NCI-H146 treated with DMSO at 0.1 percent for 48 hours (cell line): Measurements from ENCODE around the gene DNAJC4.
"Not testable (repeated sequence)": the region's sequence is repeated elsewhere in the genome, so short reads cannot be mapped to it uniquely, and the experiment has no call there.

Experiments used
- DNase-seq: peaks from one replicate; lab custom pipeline; 2025; ENCODE audit not compliant: unreplicated experiment; lab: John Stamatoyannopoulos, UW

DNAJC4 gene

GRCh38 chr11:64244966-64245365 lies 14.6 kb downstream of the DNAJC4 start:
- no peak for DNase-seq

GRCh38 chr11:64245401-64245796 lies 15.1 kb downstream of the DNAJC4 start:
- DNase-seq = no peak

GRCh38 chr11:64245797-64246620 lies 15.7 kb downstream of the DNAJC4 start:
- no peak for DNase-seq

DNA sequence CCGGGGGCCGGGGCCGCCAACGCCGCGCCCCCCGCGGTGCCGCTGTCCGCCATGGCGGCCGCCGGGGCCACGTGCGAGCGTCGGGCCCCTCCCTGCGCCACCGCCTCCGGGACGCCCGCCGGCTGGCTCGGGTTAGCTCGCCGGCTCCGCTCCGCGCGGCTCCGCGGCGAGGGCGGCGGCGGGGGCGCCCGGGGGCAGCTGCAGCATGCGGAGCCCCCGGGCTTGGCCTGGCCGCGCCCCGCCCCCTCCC lies 16.2 kb downstream of the DNAJC4 start:
- DNase-seq = not testable (repeated sequence)

DNA sequence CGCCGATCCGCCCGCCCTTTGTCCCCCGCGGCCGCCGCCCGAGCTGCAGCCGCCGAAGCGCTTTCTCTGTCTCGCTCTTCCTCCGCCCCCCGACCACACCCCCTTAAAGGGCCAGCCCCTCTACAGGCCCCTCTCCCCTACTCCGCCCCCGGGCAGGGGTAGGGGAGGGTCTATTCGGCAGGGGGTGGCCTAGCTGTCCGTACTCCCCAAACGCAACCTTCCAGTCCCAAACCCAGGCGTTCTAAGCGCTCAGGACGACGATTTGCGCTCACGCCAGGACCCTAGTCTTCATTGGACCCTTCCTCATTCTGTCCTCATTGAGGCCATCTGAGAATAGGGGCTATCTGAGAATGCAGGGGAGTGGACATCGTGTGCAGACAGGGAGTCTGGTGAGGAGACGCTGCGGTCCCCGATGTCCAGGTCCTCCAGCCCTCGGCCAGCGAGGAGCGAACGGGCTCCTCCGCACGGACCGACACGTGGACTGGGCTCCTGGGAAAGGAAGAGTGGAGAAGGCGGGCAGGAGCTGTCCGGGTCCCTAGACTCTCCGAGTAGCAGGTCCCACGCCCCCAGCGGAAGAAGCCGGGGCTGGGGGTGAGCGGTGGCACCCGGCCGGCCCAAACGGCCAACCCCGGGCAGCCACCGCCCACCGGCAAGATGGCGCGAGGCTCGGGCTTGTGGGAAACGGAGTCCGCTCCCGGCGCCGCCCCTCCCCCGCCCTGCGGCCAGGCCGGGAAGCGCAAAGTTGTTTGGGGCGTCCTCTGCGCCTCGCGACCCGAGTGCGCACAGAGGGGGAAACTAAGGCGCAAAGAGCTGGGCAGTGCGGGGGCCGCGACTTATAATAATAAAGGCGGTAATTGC lies 16.8 kb downstream of the DNAJC4 start, which contains the start of gene PPP1R14B:
Gene PPP1R14B (minus strand): TSS at position 73 of the 858 bp plus-strand sequence. CDS start 270 bp downstream, outside the sequence.
- peak; percentile 60 for DNase-seq

DNA sequence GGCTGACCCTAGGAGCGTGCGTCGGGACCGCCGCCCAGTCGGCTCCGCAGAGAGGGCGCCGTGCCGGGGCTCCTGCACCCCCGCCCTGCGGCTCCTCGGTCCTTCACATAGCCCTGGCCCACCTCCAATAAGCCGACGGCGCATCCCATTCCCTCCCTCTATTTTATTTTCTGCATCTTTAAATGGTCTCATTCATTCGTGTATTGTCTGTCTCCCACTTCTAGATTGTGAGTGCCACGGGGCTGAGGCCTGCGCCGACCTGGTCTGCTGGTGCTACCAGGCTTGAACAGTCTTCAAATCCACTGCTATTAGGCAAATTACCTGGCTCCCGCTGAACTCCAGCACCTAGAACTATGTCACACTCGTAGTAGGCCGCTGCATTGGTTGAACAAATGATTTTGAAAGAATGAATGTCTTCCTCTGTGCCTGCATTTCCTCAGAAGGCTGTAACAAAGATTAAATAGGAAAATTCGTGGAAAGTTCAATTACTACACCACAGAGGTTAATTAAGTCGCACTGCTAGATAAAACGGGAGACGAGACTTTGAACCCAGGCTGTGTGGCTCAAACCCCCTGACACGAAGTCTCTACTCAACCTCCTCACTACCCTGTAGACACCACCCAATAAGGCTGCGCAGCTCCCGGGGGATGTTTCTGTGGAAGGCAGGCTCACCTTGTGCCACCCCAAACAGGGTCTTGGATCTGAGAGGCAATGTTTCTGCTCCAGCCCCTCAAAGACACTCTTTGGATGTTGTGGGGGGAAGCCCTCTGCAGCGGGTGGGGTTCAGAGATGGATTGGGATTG lies 17.6 kb downstream of the DNAJC4 start:
- DNase-seq = no peak

DNA sequence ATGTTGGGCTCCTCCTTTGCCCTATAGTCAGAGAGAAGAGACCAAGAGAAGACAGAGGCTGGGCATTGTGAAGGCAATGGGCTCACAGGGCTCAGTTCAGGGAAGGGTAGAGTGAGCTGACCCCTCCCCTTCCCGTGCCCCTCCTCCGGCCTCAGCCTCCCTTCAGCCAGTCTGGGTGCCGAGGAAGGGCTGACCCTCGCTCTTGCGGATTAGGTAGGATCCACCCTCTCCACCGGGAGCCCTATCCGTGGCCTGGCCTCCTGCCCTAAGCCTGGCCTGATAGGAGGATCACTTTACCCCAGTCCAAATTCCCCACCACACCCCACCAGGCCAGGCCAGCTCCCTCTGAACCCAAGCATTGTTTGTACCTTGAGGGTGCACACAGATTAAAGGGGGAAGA lies 18.2 kb downstream of the DNAJC4 start:
- no peak for DNase-seq

DNA sequence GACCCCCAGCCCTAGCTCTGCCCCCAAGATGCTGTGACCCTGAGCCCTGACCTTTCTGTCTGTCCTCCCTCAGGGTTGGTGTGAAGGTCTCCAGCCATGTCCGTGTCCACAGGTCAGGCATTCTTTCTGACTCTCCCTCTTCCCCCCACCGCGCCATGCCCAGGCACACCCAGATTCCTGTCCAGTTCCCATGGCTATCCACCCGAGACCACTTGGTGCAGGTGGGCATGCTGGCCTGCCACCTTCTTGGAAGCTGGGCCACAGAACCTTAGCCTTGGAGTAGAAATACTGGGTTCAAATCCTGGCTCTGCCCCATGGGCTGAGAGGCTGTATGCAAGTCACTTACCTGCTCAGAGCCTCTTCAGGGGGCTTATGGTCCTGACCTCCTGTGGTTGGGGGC lies 18.7 kb downstream of the DNAJC4 start:
- DNase-seq = no peak

DNA sequence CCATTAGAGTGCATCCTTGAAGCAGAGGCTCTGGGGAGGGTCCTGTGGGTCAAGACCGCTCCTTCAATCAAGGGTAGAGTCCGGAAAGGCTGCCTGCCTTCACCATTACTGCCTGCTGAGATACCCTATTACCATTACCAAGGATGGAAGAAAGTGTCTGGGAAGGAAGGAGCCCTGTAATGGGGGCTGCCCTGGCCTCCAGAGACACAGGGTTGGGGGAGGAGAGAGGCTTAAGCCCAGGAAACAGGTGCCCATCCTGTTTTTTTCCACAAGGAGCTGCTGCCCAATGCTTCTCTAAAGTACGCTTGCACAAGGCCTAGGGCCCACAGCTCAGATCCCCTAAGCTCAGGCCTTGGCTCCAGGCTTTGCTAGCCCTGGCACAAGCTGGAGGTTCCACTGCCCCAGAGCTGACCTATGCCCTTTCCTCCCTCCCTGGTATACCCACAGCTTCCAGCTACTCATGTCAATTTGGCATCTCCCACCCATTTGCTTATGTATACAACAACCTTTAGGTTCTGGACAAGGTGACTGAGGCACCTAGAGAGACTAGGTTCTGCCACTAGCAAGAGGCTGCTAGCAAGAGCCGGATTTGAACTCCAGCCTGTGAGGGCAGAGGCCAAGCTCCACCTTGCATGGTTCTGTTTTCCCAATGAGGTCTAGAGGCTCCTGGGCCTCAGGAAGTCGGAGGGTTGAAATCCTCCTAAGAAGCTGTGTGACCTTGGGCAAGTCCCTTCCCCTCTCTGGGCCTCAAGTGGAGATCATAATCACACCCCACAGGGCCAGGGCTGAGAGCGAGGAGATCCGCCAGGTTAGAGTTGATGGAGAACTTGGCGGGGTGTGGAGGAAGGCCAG lies 19.4 kb downstream of the DNAJC4 start:
- no peak for DNase-seq

DNA sequence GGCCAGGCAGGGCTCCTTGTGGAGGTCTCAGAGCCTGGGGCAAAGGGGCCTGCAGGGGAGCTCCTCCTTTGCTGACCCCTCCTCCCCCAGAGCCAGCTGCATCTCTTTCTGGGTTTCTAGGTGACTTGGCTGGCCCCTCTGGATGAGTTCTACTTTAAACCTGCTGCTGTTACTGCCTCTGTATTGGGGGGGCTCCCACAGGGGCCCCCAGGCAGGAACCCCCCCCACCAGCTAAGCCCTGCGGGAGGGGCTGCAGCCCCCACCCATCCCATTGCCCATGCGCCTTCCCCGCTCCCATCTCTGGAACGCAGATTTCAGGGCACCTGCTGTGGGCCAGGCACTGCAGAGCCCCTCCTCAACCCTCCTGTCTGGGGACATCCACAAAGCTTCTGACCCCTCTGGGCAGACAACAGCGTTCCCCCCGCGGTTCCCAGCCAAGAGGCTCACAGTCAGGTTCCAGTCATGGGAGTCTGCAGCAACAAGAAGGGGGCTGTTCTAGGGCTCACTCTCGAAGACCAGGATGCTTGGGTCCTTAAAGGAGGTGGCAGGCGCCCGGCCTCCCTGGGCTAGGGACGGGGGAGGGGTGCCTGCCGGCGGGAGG lies 20.2 kb downstream of the DNAJC4 start:
- DNase-seq = no peak

- no peak for DNase-seq
Measured at GRCh38 chr11:64251016-64251752, 20.8 kb downstream of the DNAJC4 start, which contains the start of gene PLCB3. Gene PLCB3 (plus strand): TSS chr11:64251530. CDS start chr11:64251650, 120 bp downstream.

DNA sequence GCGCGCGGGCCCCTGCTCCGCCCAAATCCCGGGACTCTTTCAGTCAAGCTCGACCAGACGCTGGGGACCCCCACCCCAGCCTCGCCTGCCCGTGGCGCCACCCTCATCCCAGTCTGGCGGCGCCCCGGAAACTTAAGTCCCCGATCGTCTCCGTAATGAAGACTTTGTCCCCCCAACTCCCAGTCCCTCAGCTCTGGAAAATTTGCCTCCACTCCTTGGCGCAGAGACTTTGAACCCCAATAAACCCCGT lies 21.3 kb downstream of the DNAJC4 start:
- no peak for DNase-seq

DNA sequence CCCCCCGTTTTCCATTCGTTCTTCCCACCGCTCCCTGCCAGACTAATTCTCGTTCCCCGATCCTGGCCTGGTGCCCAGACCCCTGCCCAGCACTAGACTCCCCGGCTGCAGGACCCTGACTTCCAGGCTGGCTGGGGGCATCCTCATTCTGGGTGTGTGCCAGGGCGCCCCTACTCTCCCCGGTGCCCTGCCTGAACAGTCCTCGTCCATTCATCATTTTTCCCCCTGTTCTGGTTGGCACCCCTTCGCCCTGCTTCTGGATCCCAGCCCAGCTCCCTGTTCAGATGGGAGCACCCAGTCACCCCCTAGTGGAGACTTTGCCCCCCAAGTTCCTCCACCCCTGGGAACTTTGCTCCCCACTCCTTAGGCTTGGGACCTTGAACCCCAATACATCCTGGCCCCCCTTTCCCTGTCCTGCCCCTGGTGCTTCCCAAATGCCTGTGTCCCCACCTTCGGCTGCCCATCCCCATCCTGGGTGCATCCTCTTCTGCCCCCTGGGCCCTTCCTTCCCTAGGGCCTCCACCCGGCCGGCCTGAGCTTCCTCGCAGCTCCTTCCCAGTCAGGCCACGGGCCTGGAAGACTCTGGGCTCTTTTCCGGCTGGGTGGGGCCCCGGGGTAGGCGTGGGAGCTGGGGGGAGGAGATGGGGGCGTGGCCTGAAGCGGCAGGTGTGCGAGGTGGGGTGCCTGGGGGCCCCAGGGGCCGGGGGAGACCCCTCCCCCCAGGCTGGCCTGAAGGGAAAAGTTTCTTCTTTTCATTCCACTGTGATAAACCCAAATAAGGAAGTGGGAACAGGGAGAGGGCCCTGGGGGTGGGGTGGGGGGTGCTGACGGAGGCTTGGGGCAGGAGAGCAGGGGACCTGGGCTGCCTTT lies 21.9 kb downstream of the DNAJC4 start:
- DNase-seq = no peak

DNA sequence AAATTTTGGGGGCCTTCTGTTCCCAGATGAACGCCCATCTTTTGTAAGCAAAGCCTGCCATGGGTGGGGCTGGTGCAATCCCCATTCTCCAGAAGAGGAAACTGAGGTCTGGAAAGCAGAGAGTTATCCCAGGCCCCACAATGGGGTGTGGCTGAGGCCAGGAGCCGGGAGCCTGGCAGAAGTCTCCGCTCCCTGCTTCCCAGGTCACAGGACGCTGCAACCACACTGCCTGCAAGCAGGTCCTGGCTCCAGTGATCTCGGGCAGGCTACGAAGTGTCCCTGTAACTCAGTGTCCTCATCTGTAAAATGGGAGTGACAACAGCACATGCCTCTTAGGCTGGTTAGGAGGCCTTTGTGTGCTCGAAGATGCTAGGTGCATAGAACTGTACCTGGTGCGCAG lies 22.7 kb downstream of the DNAJC4 start:
- DNase-seq = no peak

- DNase-seq = no peak
Measured at GRCh38 chr11:64253481-64253880, 23.1 kb downstream of the DNAJC4 start.

- DNase-seq = no peak
Measured at GRCh38 chr11:64254326-64254725, 24.0 kb downstream of the DNAJC4 start.

DNA sequence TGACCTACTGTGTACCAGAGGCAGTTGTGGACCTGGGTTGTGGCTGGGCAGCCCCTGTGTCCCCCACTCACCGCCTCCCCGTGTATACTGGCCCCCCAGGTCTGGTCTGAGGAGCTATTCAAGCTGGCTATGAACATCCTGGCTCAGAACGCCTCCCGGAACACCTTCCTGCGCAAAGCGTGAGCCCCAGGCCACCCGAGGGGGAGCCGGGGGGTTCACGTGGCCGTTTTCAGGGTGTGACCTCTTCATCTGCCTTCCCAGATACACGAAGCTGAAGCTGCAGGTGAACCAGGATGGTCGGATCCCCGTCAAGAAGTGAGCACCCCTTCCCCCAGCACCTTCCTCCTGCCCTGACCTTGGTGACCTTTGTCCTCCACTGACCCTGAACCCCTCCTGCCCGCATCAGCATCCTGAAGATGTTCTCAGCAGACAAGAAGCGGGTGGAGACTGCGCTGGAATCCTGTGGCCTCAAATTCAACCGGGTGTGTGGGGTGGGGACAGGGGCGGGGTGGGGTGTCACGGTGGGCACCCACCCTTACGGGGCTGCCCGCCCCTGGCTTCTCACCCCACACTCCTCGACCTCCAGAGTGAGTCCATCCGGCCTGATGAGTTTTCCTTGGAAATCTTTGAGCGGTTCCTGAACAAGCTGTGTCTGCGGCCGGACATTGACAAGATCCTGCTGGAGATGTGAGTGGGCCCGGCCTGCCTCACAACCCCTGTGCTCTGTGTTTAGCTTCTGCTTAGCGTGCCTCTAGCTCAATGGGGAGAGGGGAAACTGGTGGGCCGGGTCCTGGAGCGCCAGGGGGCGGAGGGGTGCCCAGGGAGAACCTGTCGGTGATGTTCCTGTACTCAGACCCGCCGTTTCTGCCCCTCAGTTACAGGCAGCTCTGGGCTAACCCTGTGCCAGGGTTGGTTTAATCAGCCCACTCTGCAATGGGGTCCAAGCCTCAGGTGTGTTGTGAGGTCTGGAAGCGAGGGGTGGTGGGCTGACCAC lies 25.1 kb downstream of the DNAJC4 start:
- DNase-seq = no peak

DNA sequence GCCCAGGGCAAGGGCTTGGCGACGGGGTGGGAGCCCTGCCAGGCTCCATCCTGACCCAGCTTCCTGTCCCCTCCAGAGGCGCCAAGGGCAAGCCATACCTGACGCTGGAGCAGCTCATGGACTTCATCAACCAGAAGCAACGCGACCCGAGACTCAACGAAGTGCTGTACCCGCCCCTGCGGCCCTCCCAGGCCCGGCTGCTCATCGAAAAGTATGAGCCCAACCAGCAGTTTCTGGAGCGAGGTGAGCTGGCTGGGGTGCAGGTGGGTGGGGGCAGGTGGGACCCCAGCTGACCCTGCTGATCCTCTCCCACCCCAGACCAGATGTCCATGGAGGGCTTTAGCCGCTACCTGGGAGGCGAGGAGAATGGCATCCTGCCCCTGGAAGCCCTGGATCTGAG lies 26.0 kb downstream of the DNAJC4 start:
- no peak for DNase-seq
